Endodermal cell (in vitro differentiated cells): Measurements from ENCODE around the gene ATP8B1. TPM values are rescaled to one million over a fixed set of nuclear protein-coding genes. Genes with fewer than 3 reads are reported as not detected.

Experiments used
- DNase-seq: peaks from one replicate; pipeline ENCODE4 v3.0.0-alpha.2; 2017
- H3K27ac ChIP-seq: 2 replicates; pipeline ENCODE4 v1.5.1; 2013; ENCODE audit warnings: mild to moderate bottlenecking, low read depth, low read length, moderate library complexity
- H3K27me3 ChIP-seq: 2 replicates; pipeline ENCODE4 v1.6.1; 2013; ENCODE audit warnings: mild to moderate bottlenecking, low read length, moderate library complexity; ENCODE audit not compliant: insufficient read depth, control insufficient read depth, poor library complexity, severe bottlenecking
- H3K36me3 ChIP-seq: 2 replicates; pipeline ENCODE4 v1.7.0; 2013; ENCODE audit warnings: mild to moderate bottlenecking, low read length, moderate library complexity; ENCODE audit not compliant: control insufficient read depth, insufficient read depth
- H3K4me1 ChIP-seq: one replicate; pipeline ENCODE4 v1.7.0; 2013; ENCODE audit warnings: low read length; ENCODE audit not compliant: control insufficient read depth, insufficient read depth
- H3K4me3 ChIP-seq: 2 replicates; pipeline ENCODE4 v1.5.1; 2013; ENCODE audit warnings: mild to moderate bottlenecking, low read length, moderate library complexity
- H3K9ac ChIP-seq: 2 replicates; pipeline ENCODE4 v1.6.1; 2013; ENCODE audit warnings: mild to moderate bottlenecking, low read length, moderate library complexity; ENCODE audit not compliant: poor library complexity, severe bottlenecking; ENCODE audit errors: extremely low read depth
- H3K9me3 ChIP-seq: 2 replicates; pipeline ENCODE4 v1.6.1; 2013; ENCODE audit warnings: mild to moderate bottlenecking, low read length, moderate library complexity; ENCODE audit not compliant: control insufficient read depth
- H3K27ac Mint-ChIP-seq: 2 replicates; pipeline ENCODE4 v1.8.0; 2020; ENCODE audit warnings: mixed read lengths
- H3K27me3 Mint-ChIP-seq: 2 replicates; pipeline ENCODE4 v1.8.0; 2021; ENCODE audit warnings: mild to moderate bottlenecking, mixed read lengths; ENCODE audit not compliant: insufficient read depth
- H3K36me3 Mint-ChIP-seq: 2 replicates; pipeline ENCODE4 v1.8.0; 2020; ENCODE audit warnings: low read depth, mixed read lengths
- H3K4me1 Mint-ChIP-seq: 2 replicates; pipeline ENCODE4 v1.8.0; 2020; ENCODE audit warnings: mixed read lengths
- H3K4me3 Mint-ChIP-seq: 2 replicates; pipeline ENCODE4 v1.8.0; 2020; ENCODE audit warnings: mild to moderate bottlenecking, moderate library complexity, mixed read lengths
- H3K9me3 Mint-ChIP-seq: 2 replicates; pipeline ENCODE4 v1.8.0; 2020; ENCODE audit warnings: mild to moderate bottlenecking, mixed read lengths
- WGBS, 2 experiments: methylation state at CpG; one replicate each; pipeline versions ENCODE4 v1.1.5 to v1.1.7; 2013; ENCODE audit warnings: missing lambda C conversion rate in 2 of 2, mixed read lengths in 1 of 2; ENCODE audit not compliant: insufficient coverage in 1 of 2, insufficient read length in 1 of 2; 5-methylcytosine and 5-hydroxymethylcytosine counted together
- total RNA-seq, 2 donors: library from RNA; stranded (reverse); fragmentation: NEBNext Ultra II Directional in 1 of 2; extraction: Animal tissue kit (Norgen Biotek cat#: 25700) in 1 of 2; gene quantifications; 2 replicates in 1 of 2; 3 replicates in 1 of 2; pipeline ENCODE4 v1.2.1, GENCODE V29; 2021
- TF ChIP-seq, protein P1 (sequence below): fragments of 200-600 bp; sonication (generic); conservative IDR thresholded peaks from 2 replicates; pipeline ENCODE4 v1.5.0; 2021; ENCODE audit warnings: antibody characterized with exemption, mild to moderate bottlenecking

ATP8B1 gene
- total RNA-seq, 2 donors from 2014 or later: 1.7 to 13.5 TPM

DNA sequence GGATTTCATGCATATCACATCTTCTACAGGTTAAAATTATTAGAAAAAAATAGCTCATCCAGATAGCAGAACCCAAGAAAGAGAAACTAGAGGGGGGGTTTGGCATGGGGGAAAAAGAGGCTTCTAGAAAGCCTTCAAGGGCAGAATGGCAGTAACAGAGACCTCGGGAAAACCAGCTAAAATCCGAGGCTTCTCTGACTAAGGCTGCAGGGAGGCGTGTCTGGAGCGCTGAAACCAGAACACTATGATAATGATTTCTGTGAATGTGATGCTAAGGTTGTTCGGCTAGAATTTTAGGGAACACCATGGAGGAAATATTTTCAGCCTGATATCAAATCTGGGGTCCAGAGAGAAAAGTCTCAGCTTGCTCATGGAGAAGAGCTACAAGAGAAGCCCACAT is 73.0 kb downstream of the ATP8B1 start:
- no peak for DNase-seq
- Histone ChIP-seq H3K9me3 (peaks cover 6% of the 10 kb centered on the region), H3K9ac (no peak overlapping the region), H3K4me3 (no peak overlapping the region), H3K27me3 (no peaks in the 10 kb centered on the region), H3K4me1 (no peaks in the 10 kb centered on the region), H3K27ac (no peak overlapping the region), H3K36me3 (no peaks in the 10 kb centered on the region)
- TF ChIP-seq, protein P1, sequence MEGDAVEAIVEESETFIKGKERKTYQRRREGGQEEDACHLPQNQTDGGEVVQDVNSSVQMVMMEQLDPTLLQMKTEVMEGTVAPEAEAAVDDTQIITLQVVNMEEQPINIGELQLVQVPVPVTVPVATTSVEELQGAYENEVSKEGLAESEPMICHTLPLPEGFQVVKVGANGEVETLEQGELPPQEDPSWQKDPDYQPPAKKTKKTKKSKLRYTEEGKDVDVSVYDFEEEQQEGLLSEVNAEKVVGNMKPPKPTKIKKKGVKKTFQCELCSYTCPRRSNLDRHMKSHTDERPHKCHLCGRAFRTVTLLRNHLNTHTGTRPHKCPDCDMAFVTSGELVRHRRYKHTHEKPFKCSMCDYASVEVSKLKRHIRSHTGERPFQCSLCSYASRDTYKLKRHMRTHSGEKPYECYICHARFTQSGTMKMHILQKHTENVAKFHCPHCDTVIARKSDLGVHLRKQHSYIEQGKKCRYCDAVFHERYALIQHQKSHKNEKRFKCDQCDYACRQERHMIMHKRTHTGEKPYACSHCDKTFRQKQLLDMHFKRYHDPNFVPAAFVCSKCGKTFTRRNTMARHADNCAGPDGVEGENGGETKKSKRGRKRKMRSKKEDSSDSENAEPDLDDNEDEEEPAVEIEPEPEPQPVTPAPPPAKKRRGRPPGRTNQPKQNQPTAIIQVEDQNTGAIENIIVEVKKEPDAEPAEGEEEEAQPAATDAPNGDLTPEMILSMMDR: no peak
- H3K4me1 Mint-ChIP-seq: peaks cover 6% of the 10 kb centered on the region
- H3K36me3 Mint-ChIP-seq: peaks cover 22% of the 10 kb centered on the region
- no peak overlapping the region for H3K4me3 Mint-ChIP-seq
- H3K27ac Mint-ChIP-seq: peak overlapping the region; percentile 49
- WGBS, 2 experiments: 91 to 94% methylated on average over 5 of the region's 5 CpGs
- no peaks in the 10 kb centered on the region for H3K27me3 Mint-ChIP-seq
- H3K9me3 Mint-ChIP-seq: peaks cover 14% of the 10 kb centered on the region

DNA sequence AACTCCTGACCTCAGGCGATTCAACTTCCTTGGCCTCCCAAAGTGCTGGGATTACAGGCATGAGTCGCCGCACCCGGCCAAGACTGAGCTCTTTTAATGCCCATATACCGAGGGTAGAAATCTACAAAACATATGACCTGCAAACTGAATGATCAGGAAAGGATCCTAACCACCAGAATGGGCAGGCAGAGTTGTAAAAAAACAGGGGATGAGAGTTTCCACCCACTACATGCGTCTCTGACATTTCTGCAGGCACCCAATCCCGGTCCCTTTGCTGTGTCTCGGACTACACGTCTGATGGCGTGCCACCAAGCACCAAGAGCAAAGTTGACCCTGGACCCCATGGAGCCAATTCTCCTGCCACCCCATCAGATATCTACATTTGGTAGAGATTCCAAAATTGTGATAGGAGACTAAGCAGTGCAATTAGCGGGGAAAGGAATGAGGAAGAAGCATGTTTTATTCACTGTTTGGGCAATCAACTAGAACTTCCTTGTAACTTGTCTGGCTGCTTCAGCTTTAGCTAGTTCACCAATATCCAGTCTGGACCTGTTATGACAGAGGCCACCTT is 74.1 kb downstream of the ATP8B1 start:
- Mint-ChIP-seq H3K27me3 (no peaks in the 10 kb centered on the region), H3K4me3 (no peak overlapping the region), H3K27ac (no peak overlapping the region), H3K36me3 (peaks cover 22% of the 10 kb centered on the region), H3K4me1 (peaks cover 6% of the 10 kb centered on the region), H3K9me3 (peaks cover 14% of the 10 kb centered on the region)
- DNase-seq: no peak
- Histone ChIP-seq H3K9ac (no peak overlapping the region), H3K4me1 (no peaks in the 10 kb centered on the region), H3K27me3 (no peaks in the 10 kb centered on the region), H3K9me3 (peaks cover 6% of the 10 kb centered on the region), H3K36me3 (no peaks in the 10 kb centered on the region), H3K27ac (no peak overlapping the region), H3K4me3 (no peak overlapping the region)
- WGBS, 2 experiments: 65 to 71% methylated on average over 8 to 11 of the region's 11 CpGs
- TF ChIP-seq, protein P1: no peak

DNA sequence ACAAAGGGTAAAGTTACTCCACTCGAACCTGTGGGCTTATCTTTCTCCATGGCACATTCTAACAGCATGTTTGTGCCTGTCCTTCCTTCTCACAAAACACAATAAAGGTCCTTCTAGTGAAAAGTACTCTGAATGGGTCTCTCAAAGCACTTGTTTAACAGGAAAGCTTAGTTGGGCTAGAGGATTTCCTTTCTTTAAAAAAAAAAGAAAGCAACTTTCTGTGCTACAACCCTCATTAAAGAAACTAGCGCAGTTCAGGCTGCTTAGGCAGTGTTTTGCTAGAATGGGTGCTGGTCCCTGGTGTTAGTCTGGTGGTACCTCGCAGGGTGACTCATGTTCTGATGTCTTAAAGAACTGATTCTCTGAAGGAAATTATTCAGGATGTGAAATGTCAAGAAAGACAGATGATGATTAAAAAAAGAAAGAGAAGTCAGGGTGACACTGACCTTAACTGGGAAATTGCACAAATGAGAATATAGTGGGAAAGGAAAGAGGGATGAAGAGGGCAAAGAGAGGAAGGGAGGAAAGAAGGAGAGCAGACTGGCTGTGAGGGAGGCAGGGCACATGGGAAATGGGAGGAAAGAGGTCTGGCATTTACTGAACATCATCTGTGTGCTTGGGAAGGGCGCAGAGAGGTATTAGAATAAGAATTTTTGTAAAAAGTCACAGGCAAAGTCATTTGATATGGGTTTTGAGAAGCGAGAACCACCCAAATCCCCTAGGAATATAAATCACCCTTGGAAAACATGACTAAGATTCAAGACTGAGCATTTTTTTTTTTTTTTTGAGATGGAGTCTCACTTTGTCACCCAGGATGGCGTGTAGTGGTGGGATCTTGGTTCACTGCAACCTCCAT is 74.9 kb downstream of the ATP8B1 start:
- Mint-ChIP-seq H3K27me3 (no peaks in the 10 kb centered on the region), H3K4me1 (peaks cover 6% of the 10 kb centered on the region), H3K4me3 (no peak overlapping the region), H3K9me3 (peaks cover 14% of the 10 kb centered on the region), H3K27ac (peak overlapping the region; percentile 11), H3K36me3 (peaks cover 22% of the 10 kb centered on the region)
- H3K27me3 ChIP-seq: no peaks in the 10 kb centered on the region
- DNase-seq: no peak
- no peak overlapping the region for H3K27ac ChIP-seq
- peaks cover 6% of the 10 kb centered on the region for H3K9me3 ChIP-seq
- no peaks in the 10 kb centered on the region for H3K36me3 ChIP-seq
- H3K9ac ChIP-seq: no peak overlapping the region
- no peaks in the 10 kb centered on the region for H3K4me1 ChIP-seq
- TF ChIP-seq, protein P1: no peak
- WGBS, 2 experiments: 87 to 95% methylated on average over 4 to 6 of the region's 6 CpGs
- no peak overlapping the region for H3K4me3 ChIP-seq
